Breast epithelium (tissue), 3 donors: ENCODE results near the gene YDJC.

Experiments
- CTCF ChIP-seq, 3 donors: fragments of 450-650 bp; IDR thresholded peaks; one replicate each; pipeline ENCODE4 v1.5.1; 2016 to 2017; ENCODE audit warnings: antibody characterized with exemption in 3 of 3, mild to moderate bottlenecking in 3 of 3, moderate library complexity in 3 of 3
- POLR2A ChIP-seq: fragments of 450-650 bp; IDR thresholded peaks from one replicate; pipeline ENCODE4 v1.6.1; 2016; ENCODE audit warnings: antibody characterized with exemption, mild to moderate bottlenecking, moderate library complexity
- POLR2AphosphoS5 ChIP-seq, 3 donors: sonication (generic); formaldehyde crosslinking; IDR thresholded peaks; one replicate each; pipeline ENCODE4 v1.6.1; 2017; ENCODE audit warnings: antibody characterized with exemption in 3 of 3

DNA sequence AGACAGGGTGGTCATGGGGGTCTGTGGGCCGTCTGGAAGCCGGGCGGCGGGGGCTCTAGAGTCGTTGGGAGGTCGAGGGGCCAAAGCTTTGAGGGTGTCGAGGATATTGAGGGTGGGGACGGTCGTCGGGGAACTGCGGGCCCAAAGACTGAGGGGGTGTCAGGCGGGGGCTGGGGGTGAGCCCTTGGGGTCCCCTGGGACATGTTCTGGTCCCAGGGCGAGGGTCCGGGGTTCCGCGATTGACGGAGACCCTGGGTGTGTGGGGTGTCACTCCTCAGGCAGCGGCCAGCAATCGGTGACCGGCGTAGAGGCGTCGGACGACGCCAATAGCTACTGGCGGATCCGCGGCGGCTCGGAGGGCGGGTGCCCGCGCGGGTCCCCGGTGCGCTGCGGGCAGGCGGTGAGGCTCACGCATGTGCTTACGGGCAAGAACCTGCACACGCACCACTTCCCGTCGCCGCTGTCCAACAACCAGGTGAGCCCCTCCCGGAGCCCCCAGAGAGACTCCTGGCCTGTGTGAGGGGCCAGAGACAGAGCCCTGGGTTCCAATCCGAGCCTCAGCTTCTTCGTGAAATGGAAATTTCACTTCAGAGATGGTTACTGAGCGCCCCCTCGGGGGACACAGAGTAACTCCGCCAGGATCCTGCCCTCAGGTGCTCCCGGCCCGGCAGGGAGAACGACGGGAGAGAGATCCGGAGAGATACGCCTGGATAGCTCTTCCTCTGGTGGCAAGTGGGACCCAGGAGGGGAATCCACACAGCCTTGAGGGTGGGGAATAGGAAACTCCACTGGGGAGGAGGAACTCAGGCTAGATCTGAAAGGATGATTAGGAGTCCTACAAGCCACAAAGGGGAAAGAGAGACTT lies 13.0 kb upstream of the YDJC start:
- TF ChIP-seq CTCF (IDR thresholded peaks at IDR 0.05) (peak; percentile 7 to 23 (median 20)), POLR2A (no peak), POLR2AphosphoS5 (IDR thresholded peaks at IDR 0.05) (no peak)
